Activated gamma-delta T cell treated with anti-CD3 and anti-CD28 coated beads, Interleukin-2, amount 50 U/mL, for 16 hours (primary cell): Measurements from ENCODE around the gene BIN2.
"Not testable (repeated sequence)": the region's sequence is repeated elsewhere in the genome, so short reads cannot be mapped to it uniquely, and the experiment has no call there.

ENCODE experiments used
- DNase-seq: peaks from one replicate; pipeline ENCODE4 v3.0.0-alpha.2; 2020; ENCODE audit warnings: low read depth

BIN2 gene

DNA sequence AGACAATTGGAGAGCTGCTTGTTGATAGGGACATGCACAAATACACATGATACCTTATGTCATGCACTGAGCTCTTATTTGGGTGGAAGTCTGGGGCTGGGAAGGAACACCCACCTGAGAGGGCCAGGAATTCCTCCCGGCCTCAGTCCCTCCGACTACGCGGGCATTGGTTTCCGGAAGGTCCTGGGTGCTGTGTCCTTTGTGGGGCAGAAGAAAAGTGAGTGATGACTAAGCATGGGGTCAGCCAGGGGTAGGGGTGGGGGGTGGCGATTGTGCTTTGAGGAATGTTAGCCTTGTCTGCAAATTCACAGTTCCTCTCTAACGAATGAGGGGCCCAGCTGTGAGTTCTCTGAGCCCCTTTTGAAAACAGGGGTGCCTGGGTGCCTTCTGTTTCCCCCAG lies 21.7 kb upstream of the BIN2 start:
- no peak for DNase-seq

DNA sequence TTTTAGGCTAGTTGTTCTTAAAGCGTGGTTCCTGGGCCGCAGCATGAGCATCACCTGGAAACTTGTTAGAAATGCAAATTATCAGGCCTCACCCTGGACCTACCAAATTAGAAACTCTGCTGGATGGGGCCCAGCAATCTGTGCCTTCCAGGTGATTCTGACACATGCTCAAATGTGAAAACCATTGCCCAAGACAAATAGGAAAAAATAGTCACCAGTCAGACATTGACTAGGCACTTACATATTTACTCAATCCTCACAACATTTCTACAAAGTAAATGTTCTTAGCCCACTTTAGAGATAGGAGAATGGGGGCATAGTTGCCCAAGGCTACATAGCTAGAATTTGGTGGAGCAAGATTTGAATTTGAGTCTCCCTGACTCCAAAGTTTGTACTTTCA lies 19.2 kb upstream of the BIN2 start:
- no peak for DNase-seq

DNA sequence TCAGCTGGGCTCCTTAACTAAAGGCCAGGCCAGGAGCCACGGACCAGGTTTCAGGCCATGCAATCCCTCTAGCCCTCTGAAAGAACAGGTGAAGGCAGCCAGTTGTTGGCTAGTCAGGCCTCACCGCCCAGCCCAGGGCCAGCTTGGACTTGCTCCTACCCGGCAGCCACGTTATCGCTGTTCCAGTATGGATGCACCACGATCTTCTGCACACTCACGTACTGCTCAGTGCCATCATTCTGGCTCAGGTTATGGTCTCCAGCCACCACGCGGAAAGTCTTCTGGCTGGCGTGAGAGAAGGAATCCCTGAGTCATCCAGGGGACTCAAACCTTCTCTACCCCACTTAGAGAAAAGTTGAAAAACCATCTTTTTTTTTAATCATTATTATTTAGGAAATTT lies 18.4 kb upstream of the BIN2 start:
- no peak for DNase-seq

DNA sequence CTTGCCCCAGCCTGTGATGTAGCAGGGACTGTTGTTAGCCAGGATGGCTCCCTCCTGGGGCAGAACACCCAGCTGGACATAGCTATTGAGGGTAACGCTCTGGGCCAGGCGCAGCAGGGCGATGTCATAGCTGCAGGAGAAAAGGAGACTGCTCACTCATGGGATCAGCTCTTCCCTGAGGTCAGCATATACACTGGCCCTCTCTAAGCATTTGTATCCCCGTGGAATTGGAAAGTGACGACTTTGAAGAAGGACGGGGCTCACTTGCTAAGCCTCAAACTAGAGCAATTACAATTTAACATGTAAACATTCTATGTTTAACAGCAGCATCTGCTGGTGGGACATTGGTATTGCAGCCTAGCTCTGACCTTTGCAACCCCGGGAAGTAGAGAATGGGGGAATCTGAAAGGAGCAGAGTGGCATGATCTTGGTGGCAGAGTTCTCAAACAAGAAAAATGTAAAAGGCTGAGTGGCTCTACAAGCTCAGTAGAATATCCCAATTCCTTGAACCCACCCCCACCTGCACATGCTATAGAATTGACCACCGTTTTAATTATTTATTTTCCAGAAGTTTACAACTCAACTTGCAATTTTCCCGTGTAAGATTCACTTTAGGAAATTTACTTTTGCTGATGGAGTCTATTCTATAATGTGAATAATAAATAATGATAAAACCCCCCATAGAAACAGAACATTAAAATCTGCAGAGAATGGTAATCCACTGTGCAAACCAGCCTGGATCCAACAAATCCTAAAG lies 17.5 kb upstream of the BIN2 start:
- peak; percentile 58 for DNase-seq

DNA sequence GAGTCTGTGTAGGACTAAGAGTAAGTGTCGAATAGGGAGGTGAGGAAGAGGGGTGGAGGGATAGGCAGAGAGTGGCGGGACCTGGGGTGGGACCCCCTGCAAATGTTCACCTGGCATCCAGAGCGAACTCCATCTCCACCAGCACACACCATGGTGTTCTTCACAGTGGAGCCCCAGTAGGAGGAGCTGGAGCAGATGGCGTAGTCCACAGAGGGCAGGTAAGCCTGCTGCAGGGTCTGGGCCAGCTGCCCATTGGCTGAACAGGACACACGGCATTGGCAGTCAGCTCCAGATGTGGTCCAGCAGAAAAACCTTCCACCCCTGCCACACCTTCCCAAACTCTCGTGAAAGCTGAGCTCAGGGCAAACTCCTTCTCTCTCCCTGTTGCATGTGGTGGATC lies 15.8 kb upstream of the BIN2 start:
- DNase-seq, result no peak

DNA sequence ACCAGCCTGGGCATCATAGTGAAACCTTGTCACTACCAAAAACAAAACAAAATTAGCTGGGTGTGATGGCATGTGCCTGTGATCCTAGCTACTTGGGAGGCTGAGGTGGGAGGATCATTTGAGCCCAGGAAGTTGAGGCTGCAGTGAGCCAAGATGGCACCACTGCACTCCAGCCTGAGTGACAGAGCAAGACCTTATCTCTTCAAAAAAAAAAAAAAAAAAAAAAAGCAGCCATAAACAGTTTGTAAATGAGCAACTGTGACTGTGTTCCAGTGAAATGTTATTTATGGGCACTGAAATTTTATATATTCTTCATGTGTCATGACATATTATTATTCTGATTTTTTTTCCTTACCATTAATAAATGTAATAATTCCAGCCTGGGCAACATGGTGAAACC lies 13.4 kb upstream of the BIN2 start:
- DNase-seq, result not testable (repeated sequence)

DNA sequence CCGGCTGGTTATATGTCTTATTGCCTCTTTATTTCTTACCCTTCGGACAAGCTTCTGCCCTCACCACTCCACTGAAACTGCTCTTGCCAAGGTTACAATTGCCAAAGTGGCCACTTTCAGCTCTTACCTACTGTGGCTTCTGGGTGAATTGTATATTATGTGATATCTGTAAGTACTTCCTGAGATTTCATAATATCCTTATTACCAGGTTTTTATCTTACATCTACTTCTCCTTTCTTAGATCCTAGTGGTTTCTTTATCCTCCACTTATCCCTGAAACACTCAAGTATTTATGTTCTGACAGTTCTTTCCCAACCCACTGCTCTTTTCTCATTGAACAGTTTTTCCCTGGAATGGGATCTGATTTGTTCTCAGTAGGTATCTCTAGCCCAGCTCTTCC lies 12.0 kb upstream of the BIN2 start:
- no peak for DNase-seq

DNA sequence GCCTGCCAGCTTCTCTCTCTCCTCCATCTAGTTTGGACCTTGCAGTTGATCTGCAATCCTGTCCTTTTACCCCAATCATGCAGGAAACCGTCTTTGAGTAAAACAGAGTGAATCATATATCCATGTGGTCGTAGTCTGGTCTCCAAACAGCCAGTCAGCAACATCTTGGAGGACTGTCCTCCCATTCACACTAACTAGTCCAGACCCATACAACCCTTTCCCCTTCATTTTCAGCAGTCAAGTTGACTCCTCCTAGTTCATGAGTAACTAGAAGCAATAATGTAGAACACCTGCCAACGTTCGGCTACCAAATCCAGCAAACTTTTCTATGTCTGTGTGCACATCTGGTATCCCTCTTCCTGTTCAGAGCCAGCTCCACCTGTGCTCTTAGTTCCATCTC lies 10.8 kb upstream of the BIN2 start:
- DNase-seq, result no peak

DNA sequence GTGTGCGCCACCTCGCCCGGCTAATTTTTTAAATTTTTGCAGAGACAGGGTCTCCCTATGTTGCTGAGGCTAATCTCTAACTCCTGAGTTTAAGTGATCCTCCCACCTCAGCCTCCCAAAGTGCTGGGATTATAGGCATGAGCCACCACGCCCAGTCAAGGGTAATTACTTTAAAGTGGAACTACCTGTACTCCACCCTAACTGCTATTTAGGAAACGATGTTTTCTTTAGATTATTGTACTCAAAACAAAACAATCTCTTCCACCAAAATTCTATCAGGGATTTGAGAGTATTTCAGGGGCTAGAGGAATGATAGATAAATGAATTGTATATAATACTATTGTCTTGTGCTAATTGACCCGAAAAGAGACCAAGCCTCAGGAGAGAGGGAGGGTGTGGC lies 9.6 kb upstream of the BIN2 start:
- no peak for DNase-seq

DNA sequence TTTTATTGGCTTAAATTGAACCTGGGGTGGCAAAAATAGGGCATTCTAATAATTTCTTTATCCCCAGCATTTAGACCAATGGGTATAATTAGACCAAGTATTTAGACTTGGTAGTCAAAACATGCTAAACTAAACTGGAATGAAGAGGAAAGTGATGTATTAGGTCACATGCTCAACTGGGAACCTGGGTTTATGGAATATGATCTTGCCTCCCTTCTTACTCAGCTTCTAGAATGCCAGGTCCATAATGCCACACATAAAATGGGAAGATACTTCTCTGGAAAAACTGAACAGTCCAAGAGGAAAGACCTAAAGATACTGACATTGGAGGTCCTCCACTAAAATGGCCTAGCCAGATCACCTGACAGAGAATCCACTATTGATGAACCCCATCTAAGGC lies 6.2 kb upstream of the BIN2 start:
- no peak for DNase-seq

DNA sequence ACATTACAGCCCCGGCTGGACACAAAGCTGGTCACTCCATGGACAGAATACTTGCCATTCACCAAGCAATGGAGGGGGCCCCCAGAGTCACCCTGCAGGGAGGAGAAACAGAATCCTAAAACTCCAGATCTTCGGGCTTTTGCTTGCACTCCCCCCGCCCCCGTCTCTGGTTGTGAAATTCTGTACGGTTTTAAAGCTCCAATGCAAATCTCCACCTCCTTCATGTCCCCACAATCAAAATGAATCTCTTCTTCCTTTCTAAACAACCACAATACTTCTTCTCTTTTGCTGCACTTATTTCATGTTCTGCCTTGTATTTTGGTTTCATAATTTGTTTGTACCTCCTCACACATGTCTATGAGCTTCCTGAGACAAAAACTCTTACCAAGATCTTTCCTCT lies 5.8 kb upstream of the BIN2 start:
- no peak for DNase-seq

DNA sequence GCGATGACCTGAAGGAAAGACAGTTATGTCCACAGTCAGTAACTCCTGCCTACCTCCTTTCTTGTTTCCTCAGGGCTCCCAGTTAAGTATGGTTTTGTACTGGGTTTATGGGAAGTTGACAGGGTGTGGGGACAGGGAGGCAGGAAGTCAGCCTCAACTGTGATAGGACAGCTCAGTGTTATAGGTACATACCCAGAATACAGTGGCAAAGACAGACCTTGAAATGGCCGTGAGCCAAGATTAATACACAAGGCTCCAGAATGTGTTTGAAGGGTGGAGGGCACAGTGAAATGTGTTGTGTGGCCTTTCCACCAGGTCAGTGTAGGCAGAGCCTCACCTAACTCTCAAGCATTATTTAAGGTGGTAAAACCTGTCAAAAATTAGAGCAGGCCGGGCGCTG lies 4.6 kb upstream of the BIN2 start:
- DNase-seq, result no peak

DNA sequence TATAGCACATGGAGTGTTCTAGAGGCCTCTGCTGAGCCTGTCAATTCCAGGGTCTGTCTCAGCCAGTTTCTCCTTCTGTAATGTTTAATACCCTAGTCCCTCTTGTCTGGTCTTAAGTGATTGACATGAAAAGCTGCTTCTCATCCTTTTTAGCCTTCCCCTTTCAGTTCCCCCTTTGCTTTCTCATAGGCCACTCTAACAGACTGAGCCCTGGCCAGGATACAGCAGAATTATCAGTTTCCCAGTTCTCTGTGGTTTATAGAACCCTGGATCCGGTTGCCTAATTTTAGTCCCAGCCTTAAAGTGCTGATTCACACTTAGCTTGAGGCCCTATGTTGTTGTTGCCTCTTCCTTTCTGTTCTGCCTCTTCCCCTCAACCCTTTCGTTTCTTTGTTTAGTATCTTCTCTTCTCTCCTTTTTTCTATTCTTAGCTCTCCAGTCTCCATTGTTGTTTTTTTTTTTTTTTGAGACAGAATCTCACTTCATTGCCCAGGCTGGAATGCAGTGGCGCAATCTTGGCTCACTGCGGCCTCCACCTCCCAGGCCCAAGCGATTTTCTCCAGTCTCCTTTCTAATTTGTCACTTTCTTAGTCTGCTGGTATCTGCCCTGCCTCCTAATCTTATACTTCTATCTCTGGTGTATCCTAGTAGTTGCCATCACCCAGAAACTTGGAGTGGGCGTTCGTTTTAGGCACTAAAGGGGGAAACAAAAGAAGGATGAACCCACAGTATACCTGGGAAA lies 2.9 kb upstream of the BIN2 start:
- DNase-seq, result no peak

DNA sequence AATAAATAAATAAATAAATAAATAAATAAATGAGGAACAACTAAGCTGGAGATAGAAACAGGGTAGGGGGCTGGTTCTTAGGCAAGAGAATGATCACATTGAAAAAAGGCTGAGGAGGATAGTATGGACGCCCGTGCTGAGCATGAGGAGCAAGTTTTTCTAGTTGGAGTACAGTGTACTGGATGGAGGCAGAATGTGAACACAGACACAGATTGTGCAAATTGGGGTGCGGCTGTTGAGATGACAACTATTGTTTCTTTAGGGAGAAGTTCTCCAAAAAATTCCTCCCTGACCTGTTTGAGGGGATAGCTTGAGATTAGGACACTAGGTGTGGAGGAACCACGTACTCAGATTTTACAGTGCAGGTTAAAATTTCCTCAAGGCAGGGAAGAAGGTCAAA lies 979 bp upstream of the BIN2 start:
- no peak for DNase-seq

DNA sequence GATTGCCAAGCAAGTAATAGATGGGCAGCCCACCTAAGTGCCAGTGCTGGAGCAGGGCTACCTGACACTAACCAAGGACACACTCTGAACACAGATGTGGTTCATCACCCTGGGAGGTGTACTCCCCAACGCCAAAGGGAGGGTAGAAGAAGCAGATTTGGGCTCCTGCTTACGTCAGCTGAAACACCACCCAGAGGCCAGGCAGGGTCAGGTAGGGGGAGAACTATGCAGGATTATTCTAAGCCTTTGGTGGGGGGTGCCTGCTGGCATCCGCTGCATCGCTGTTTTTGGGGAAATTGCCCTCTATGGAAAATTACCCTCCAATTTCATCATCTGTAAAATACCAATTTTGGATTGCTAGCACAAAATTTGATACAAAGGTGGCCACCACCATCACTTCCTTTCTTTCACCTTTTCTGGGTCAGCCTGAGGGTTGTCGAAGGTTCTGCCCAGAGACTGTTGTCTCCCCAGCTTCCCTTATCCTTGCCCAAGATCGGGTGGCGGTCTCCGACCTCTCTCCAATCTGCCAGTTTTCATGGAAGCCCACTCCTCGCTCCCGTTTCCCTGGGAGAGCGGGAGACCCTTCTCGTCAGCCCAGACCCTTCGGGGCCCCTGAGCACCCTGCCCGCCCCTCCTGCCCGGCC lies 535 bp downstream of the BIN2 start:
- DNase-seq, result no peak

DNA sequence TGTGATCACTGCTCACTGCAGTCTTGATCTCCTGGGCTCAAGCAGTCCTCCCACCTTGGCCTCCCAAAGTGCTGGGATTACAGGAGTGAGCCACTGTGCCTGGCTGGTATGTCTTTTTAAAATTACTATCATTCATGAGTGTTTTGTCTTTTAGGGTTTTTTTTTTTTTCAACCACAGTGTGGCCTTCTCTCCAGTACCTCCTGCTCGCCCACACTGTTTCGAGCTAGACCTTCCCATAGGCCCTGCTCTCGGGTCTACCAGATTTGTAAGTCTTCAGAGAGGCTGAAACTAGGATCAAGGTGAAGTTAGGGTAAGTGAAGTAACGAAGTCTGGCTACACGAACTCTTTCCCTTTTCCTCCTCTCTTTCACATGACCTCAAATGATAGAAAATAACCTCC lies 1.5 kb downstream of the BIN2 start:
- no peak for DNase-seq

DNA sequence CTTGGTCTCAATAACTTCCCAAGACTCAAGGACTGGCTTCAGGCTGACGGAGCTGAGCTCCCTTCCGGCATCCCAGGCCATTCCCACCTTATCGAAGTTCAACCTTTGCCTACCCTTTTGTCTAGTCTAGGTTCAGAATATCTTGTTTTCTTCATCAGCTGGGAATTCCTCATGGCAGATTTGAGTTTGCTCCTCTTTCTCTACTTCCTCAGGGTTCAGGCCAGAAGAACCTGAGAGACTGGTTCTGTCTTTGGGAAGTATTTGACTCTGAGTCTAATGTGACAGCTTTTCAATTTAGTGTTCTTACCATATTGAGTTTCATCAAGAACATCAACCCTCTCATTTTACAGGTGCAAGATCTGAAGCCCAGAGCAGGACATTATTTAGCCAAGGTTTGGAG lies 2.1 kb downstream of the BIN2 start:
- no peak for DNase-seq

DNA sequence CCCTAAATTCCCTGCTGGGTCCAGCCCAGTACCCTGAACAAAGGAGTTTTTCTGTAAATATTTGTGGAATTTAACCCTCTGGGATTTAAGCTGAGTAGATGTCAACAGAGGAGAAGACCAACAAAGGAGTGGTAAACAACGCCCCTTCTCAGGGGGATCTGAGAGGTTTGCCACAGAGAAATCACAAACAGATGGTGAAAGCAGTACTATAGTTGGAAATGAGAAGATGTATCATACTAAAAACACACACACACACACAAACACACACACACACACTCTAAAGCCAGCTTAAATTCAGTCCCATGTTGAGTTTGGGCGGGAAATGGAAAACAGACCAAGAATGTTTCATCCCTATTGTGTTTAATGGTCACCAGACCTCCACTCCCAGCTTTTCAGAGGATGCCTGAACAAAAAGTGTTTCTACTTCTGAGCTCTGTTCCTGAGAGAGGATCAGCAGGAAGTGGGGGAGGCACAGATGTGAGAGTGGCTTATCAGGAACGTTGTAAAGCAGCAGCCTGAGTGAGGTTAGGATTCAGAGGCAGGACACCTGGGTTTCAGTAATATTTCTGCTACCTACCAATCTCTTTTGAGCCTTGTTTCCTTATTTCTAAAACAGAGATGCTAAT lies 3.2 kb downstream of the BIN2 start:
- no peak for DNase-seq

DNA sequence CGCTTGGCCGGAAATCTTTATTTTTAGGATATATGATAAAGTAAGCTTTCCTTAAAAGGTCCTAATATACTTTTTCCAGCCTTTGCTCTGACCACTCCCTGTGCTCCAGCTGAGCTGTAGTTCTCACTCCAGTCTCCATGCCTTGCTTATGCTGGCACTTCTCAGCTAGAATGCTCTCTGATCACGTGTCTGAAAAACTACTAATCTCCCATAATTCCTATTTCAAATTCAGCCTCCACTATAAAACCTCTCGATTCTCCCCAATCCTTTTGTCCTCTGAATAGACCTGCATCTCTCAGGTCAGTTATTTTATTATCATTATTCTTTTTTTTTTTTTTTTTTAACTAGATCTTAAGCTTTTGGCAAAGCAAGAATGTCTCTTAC lies 3.7 kb downstream of the BIN2 start:
- no peak for DNase-seq

DNA sequence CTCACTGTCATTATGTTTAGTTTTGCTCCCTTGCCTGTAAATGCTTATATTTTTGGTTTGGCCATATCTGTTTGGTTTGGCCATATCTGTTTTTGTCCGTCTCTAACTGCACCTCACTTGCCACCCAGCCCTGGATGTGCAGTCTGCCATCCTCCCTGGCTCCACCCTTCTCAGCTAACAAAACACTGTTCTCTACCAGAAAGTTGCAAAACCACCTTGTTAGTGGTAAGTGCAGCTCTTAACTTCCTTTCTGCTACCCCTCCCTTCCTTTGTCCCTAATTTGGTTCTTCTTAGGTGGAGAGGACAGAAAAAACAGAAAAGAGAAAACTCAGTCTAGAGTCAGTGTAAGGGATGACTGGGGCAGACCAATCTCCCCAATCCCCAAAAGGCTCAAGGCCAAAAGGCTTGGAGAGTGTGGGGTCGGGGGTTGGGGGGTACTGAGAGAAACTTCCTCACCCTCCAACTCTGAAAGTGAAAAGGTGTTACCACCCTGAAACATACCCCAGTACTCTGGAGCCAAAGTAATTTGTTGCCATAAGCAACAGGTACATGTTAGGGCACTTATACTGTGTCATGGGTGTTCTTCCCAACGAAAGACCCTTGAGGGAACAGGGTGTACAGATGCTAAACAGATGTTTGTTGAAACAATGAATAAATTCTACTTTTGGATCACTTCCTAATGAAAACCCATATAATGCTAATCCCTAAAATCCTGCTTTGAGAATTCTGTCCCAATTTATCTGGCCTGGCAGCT lies 5.0 kb downstream of the BIN2 start:
- DNase-seq, result no peak

DNA sequence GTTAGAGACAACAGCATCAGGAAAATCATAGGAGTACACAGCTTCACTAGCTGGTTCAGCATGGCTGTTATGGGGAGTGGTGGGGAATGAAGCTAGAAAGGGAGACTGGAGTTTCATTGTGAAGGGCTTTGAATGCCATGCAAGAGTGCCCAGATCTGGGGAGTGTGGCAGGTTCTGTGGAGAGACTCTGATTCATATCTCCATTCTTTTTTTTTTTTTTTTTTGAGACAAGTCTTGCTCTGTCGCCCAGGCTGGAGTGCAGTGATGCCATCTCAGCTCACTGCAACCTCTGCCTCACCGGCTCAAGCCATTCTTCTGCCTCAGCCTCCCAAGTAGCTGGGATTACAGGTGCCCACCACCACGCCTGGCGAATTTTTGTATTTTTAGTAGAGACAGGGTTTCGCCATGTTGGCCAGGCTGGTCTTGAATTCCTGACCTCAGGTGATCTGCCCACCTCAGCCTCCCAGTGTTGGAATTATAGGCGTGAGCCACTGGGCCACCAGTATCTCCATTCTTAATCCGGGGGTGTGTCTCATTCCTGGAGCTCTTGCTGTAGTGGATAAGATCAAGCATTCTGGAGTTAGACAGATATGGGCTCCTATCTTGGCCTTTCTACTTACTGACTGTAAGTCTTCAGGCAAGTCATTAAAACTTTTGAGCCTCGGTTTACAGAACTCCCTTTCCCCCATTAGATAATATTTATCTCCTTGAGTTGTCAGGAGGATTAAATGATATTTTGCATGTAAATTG lies 5.7 kb downstream of the BIN2 start:
- not testable (repeated sequence) for DNase-seq

DNA sequence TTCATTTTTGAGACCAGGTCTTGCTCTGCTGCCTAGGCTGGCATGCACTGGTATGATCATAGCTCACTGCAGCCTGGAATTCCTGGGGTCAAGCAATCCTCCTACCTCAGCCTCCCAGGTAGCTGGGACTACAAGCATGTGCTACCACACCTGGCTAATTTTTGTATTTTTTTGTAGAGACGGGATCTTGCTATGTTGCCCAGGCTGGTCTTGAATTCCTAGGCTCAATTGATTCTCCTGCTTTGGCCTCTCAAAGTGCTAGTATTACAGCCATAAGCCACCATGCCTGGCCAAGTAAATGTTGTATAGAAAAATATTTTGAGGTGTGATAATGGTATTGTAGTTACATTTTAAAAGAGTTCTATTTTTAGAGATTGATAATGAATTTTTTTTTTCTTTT lies 12.6 kb downstream of the BIN2 start:
- no peak for DNase-seq
